SK-N-SH (cell line): Measurements from ENCODE around the gene FRAS1. TPM values are rescaled to one million over a fixed set of nuclear protein-coding genes. Genes with fewer than 3 reads are reported as not detected.

Source experiments
- CTCF ChIA-PET: fragments of 300-600, 350-600 bp; formaldehyde crosslinking; extraction: SDS; loops from one replicate; lab custom pipeline; 2021; lab: Yijun Ruan, JAX
- POLR2A ChIA-PET: fragments of 350-600 bp; sonication (Branson Sonifier 250); formaldehyde crosslinking; extraction: SDS; loops from one replicate; lab custom pipeline; 2020; ENCODE audit warnings: antibody characterized with exemption, inconsistent platforms; lab: Yijun Ruan, JAX
- DNase-seq: peaks from one replicate; pipeline ENCODE4 v3.0.0; 2012
- H2AFZ ChIP-seq: fragments of 200-600 bp; sonication (generic); 2 replicates; pipeline ENCODE4 v1.8.1; 2016; ENCODE audit warnings: antibody characterized with exemption, mild to moderate bottlenecking, low read depth
- H3F3A ChIP-seq: fragments of 200-600 bp; sonication (generic); replicated peaks from 2 replicates; pipeline ENCODE3; 2016; ENCODE audit warnings: antibody characterized with exemption, mild to moderate bottlenecking; ENCODE audit not compliant: insufficient read depth
- H3K27ac ChIP-seq, 2 experiments: fragments of 200-500 bp in 1 of 2; fragments of 200-600 bp in 1 of 2; sonication (Bioruptor generic) in 1 of 2; sonication (generic), shearing (Covaris generic) in 1 of 2; 2 replicates each; pipeline versions ENCODE4 v1.5.1 to v1.6.1; 2014 to 2016; ENCODE audit warnings: low read depth in 2 of 2, inconsistent platforms in 1 of 2, low read length in 1 of 2, mild to moderate bottlenecking in 1 of 2, mixed read lengths in 1 of 2
- H3K27me3 ChIP-seq: fragments of 200-600 bp; sonication (generic), shearing (Covaris generic); 2 replicates; pipeline ENCODE4 v1.6.1; 2016; ENCODE audit warnings: mixed run types; ENCODE audit not compliant: insufficient read depth
- H3K36me3 ChIP-seq, 2 experiments: fragments of 200-500 bp in 1 of 2; fragments of 200-600 bp in 1 of 2; sonication (Bioruptor generic) in 1 of 2; sonication (generic) in 1 of 2; replicated peaks in 1 of 2; 2 replicates each; pipeline versions ENCODE3 to v1.5.1; 2014 to 2016; ENCODE audit warnings: low read length in 1 of 2, mild to moderate bottlenecking in 1 of 2; ENCODE audit not compliant: insufficient read depth in 2 of 2, control insufficient read depth in 1 of 2
- H3K4me1 ChIP-seq, 2 experiments: fragments of 200-500 bp in 1 of 2; fragments of 200-600 bp in 1 of 2; sonication (Bioruptor generic) in 1 of 2; sonication (generic), shearing (Covaris generic) in 1 of 2; 2 replicates each; pipeline versions ENCODE4 v1.5.1 to v1.6.1; 2014 to 2016; ENCODE audit warnings: low read depth in 1 of 2, low read length in 1 of 2, mixed run types in 1 of 2; ENCODE audit not compliant: insufficient read depth in 2 of 2, control insufficient read depth in 1 of 2
- H3K4me2 ChIP-seq: fragments of 200-600 bp; sonication (generic), shearing (Covaris generic); 2 replicates; pipeline ENCODE4 v1.6.1; 2017; ENCODE audit warnings: mixed run types
- H3K4me3 ChIP-seq, 2 experiments: fragments of 200-500 bp in 1 of 2; fragments of 200-600 bp in 1 of 2; sonication (Bioruptor generic) in 1 of 2; sonication (generic), shearing (Covaris generic) in 1 of 2; 2 replicates each; pipeline versions ENCODE4 v1.5.1 to v1.8.1; 2014 to 2016; ENCODE audit warnings: low read depth in 2 of 2, inconsistent platforms in 1 of 2, low read length in 1 of 2, mild to moderate bottlenecking in 1 of 2, mixed read lengths in 1 of 2, moderate library complexity in 1 of 2
- H3K79me2 ChIP-seq: fragments of 200-600 bp; sonication (generic); 2 replicates; pipeline ENCODE4 v1.8.1; 2017; ENCODE audit warnings: mild to moderate bottlenecking; ENCODE audit not compliant: insufficient read depth
- H3K9ac ChIP-seq: fragments of 200-600 bp; sonication (generic); 2 replicates; pipeline ENCODE4 v1.6.1; 2017; ENCODE audit warnings: mixed run types
- H3K9me2 ChIP-seq: fragments of 200-600 bp; sonication (generic); 2 replicates; pipeline ENCODE4 v1.6.1; 2017; ENCODE audit warnings: mixed run types
- H3K9me3 ChIP-seq: fragments of 200-600 bp; sonication (generic); 2 replicates; pipeline ENCODE4 v1.6.1; 2017; ENCODE audit warnings: mixed run types, mild to moderate bottlenecking, moderate library complexity
- H4K20me1 ChIP-seq: fragments of 200-600 bp; sonication (generic); 2 replicates; pipeline ENCODE4 v1.6.1; 2017; ENCODE audit warnings: mild to moderate bottlenecking, mixed run types; ENCODE audit not compliant: insufficient read depth
- EP300 ChIP-seq, 2 experiments: IDR thresholded peaks; 2 replicates each; pipeline versions ENCODE4 v1.4.0 to v1.6.1; 2012; ENCODE audit warnings: borderline replicate concordance in 1 of 2, low read depth in 1 of 2, low read length in 1 of 2
- FOSL2 ChIP-seq: IDR thresholded peaks from 2 replicates; pipeline ENCODE4 v1.4.0; 2012; ENCODE audit warnings: low read depth, mild to moderate bottlenecking, moderate library complexity, borderline replicate concordance
- GABPA ChIP-seq: IDR thresholded peaks from 2 replicates; pipeline ENCODE4 v1.4.0; 2012; ENCODE audit warnings: low read depth, mild to moderate bottlenecking
- GATA2 ChIP-seq: sonication (generic); formaldehyde crosslinking; IDR thresholded peaks from 2 replicates; pipeline ENCODE4 v1.5.0; 2020; ENCODE audit warnings: mild to moderate bottlenecking, missing genetic modification reagents
- IRF3 ChIP-seq: fragments of 150-350 bp; IDR thresholded peaks from 2 replicates; pipeline ENCODE4 v1.6.1; 2016; ENCODE audit warnings: mild to moderate bottlenecking, low read depth, low read length
- MAX ChIP-seq: IDR thresholded peaks from 2 replicates; pipeline ENCODE4 v1.4.0; 2012; ENCODE audit warnings: low read depth
- MXI1 ChIP-seq: IDR thresholded peaks from 2 replicates; pipeline ENCODE4 v1.6.1; 2012; ENCODE audit warnings: mild to moderate bottlenecking, low read depth, low read length, improper control_type of control experiment
- NFIC ChIP-seq: IDR thresholded peaks from 2 replicates; pipeline ENCODE4 v1.4.0; 2012; ENCODE audit warnings: borderline replicate concordance
- PBX3 ChIP-seq: IDR thresholded peaks from 2 replicates; pipeline ENCODE4; 2012
- POLR2AphosphoS5 ChIP-seq: IDR thresholded peaks from 2 replicates; pipeline ENCODE4 v1.6.1; 2012; ENCODE audit warnings: low read depth, low read length
- RAD21 ChIP-seq: IDR thresholded peaks from 2 replicates; pipeline ENCODE4 v1.6.1; 2012; ENCODE audit warnings: mild to moderate bottlenecking, low read length
- SIN3A ChIP-seq: IDR thresholded peaks from 2 replicates; pipeline ENCODE4 v1.6.1; 2012; ENCODE audit warnings: low read depth, mild to moderate bottlenecking, low read length, moderate library complexity, borderline replicate concordance
- TAF1 ChIP-seq: IDR thresholded peaks from 2 replicates; pipeline ENCODE4 v1.6.1; 2012; ENCODE audit warnings: low read depth, mild to moderate bottlenecking, low read length, moderate library complexity, borderline replicate concordance
- TCF12 ChIP-seq: IDR thresholded peaks from 2 replicates; pipeline ENCODE4 v1.4.0; 2012
- YY1 ChIP-seq: IDR thresholded peaks from 2 replicates; pipeline ENCODE4 v1.4.0; 2012; ENCODE audit warnings: low read depth, mild to moderate bottlenecking
- WGBS: methylation state at CpG from one replicate; pipeline ENCODE4 v1.1.6; 2017; ENCODE audit warnings: low lambda C conversion rate; 5-methylcytosine and 5-hydroxymethylcytosine counted together
- polyA plus RNA-seq, 3 experiments: library from polyadenylated mRNA; depleted of rRNA; stranded (reverse); fragments of >200 nt; gene quantifications; 2 replicates each; pipeline ENCODE4 v1.2.3, GENCODE V29; 2012
- TF ChIP-seq, protein P1 (sequence below): IDR thresholded peaks from 2 replicates; pipeline ENCODE4 v1.4.0; 2012; ENCODE audit warnings: low read depth, borderline replicate concordance
- TF ChIP-seq, protein P2 (sequence below): fragments of 150-350 bp; IDR thresholded peaks from 2 replicates; pipeline ENCODE4 v1.6.1; 2017; ENCODE audit warnings: antibody characterized with exemption, low read length, low read depth, borderline replicate concordance

The FRAS1 gene
- polyA plus RNA-seq, 1 of the 3 experiments (the other 2 are of a cell fraction), result 8.3 TPM

- ChIA-PET CTCF (interaction anchor here (0.8 to 2.2 kb wide), 12 partner anchors 9 to 460 kb away, joined by 3 to 9 read pairs (median 4); no protein-coding TSS in a partner anchor), POLR2A (interaction anchor here (1.0 to 1.7 kb wide), 4 partner anchors 9 to 194 kb away, joined by 3 to 6 read pairs (median 3); partner anchors contain the start of gene MRPL1)
- Histone ChIP-seq H3K27me3 (no peaks in the 10 kb centered on the region), H3K4me1 (peaks cover 0 to 8% of the 10 kb centered on the region in 2 experiments; a peak in 1 of 4 replicates), H3K9me3 (no peaks in the 10 kb centered on the region), H3F3A (peaks cover 7% of the 10 kb centered on the region), H2AFZ (peak overlapping the region; percentile 86), H3K9me2 (no peaks in the 10 kb centered on the region), H3K27ac (peak overlapping the region; percentile 57 to 90), H3K79me2 (peaks cover 27% of the 10 kb centered on the region), H4K20me1 (no peaks in the 10 kb centered on the region), H3K9ac (peak overlapping the region; percentile 77), H3K4me2 (peak overlapping the region; percentile 96), H3K4me3 (peak overlapping the region; percentile 67 to 91), H3K36me3 (no peaks in the 10 kb centered on the region)
- DNase-seq, result peak; percentile 75
- TF ChIP-seq GABPA, result peak; percentile 55; the same call in 1 of the 2 replicates
- peak; percentile 32; the same call in 1 of the 2 replicates for TF ChIP-seq SIN3A
- peak; percentile 79 for TF ChIP-seq POLR2AphosphoS5
- TF ChIP-seq YY1, result no peak
- TF ChIP-seq, protein P1, sequence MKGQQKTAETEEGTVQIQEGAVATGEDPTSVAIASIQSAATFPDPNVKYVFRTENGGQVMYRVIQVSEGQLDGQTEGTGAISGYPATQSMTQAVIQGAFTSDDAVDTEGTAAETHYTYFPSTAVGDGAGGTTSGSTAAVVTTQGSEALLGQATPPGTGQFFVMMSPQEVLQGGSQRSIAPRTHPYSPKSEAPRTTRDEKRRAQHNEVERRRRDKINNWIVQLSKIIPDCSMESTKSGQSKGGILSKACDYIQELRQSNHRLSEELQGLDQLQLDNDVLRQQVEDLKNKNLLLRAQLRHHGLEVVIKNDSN, result peak; percentile 95
- TF ChIP-seq PBX3, result no peak
- no peak for TF ChIP-seq IRF3
- TF ChIP-seq, protein P2, sequence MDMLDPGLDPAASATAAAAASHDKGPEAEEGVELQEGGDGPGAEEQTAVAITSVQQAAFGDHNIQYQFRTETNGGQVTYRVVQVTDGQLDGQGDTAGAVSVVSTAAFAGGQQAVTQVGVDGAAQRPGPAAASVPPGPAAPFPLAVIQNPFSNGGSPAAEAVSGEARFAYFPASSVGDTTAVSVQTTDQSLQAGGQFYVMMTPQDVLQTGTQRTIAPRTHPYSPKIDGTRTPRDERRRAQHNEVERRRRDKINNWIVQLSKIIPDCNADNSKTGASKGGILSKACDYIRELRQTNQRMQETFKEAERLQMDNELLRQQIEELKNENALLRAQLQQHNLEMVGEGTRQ, result peak; percentile 77
- no peak for TF ChIP-seq GATA2
- no peak for TF ChIP-seq FOSL2
- peak; percentile 74 for TF ChIP-seq TAF1
- 0 out of 2 replicates have a peak, but pooled peaks have one; percentile 11 for TF ChIP-seq RAD21
- peak; percentile 82 for TF ChIP-seq NFIC
- TF ChIP-seq EP300 (IDR thresholded peaks at IDR 0.05; ENCODE audit: borderline replicate concordance in 1 of 2, low read depth in 1 of 2, low read length in 1 of 2), result no peak
- no peak; the same call in 1 of the 2 replicates for TF ChIP-seq MAX
- TF ChIP-seq MXI1, result peak; percentile 68
- TF ChIP-seq TCF12, result no peak
- WGBS, result 26% methylated on average over 27 of the region's 39 CpGs
Measured at GRCh38 chr4:78056265-78057129, 626 bp upstream of the FRAS1 start.
